ENCODE measurements around the gene PXDN.

PXDN gene

GRCh38 chr2:1744446-1745170 is at the start of gene PXDN:
PXDN (minus strand) TSS chr2:1744515; CDS start chr2:1744455, 60 bp downstream.
- H3K4me1 ChIP-seq (ENCODE audit: control insufficient read depth in 1 of 2, insufficient read depth in 1 of 2, low read depth in 1 of 2, low read length in 1 of 2): peaks cover 3 to 5% of the 10 kb centered on the region in 2 experiments
- H3K36me3 ChIP-seq: no peaks in the 10 kb centered on the region
- TF ChIP-seq CTCF (IDR thresholded peaks at IDR 0.05): no peak
- peak within 1 kb of the TSS in 1 of 2 experiments; percentile 28 for H3K4me3 ChIP-seq (ENCODE audit: low read depth in 1 of 2, low read length in 1 of 2)
- no peaks in the 10 kb centered on the region for H3K9me3 ChIP-seq
- no peak within 1 kb of the TSS for H3K27ac ChIP-seq
- H3K27me3 ChIP-seq: peaks cover 75% of the 10 kb centered on the region

- no peaks in the 10 kb centered on the region for H3K9me3 ChIP-seq
- H3K4me3 ChIP-seq (ENCODE audit: low read depth in 1 of 2, low read length in 1 of 2): no peak overlapping the region
- no peaks in the 10 kb centered on the region for H3K36me3 ChIP-seq
- no peaks in the 10 kb centered on the region for H3K4me1 ChIP-seq (ENCODE audit: control insufficient read depth in 1 of 2, insufficient read depth in 1 of 2, low read depth in 1 of 2, low read length in 1 of 2)
- no peak for TF ChIP-seq CTCF (IDR thresholded peaks at IDR 0.05)
- H3K27ac ChIP-seq: no peak overlapping the region
- H3K27me3 ChIP-seq: peaks cover 7% of the 10 kb centered on the region
These were observed 49.6 kb upstream of the PXDN start for GRCh38 chr2:1793868-1794445.

- Histone ChIP-seq H3K36me3 (no peaks in the 10 kb centered on the region), H3K9me3 (no peaks in the 10 kb centered on the region), H3K27ac (no peak overlapping the region), H3K4me3 (ENCODE audit: low read depth in 1 of 2, low read length in 1 of 2) (no peak overlapping the region), H3K4me1 (ENCODE audit: control insufficient read depth in 1 of 2, insufficient read depth in 1 of 2, low read depth in 1 of 2, low read length in 1 of 2) (no peaks in the 10 kb centered on the region), H3K27me3 (no peaks in the 10 kb centered on the region)
- no peak for TF ChIP-seq CTCF (IDR thresholded peaks at IDR 0.05)
These were observed 48.9 kb upstream of the PXDN start for GRCh38 chr2:1793001-1793867.

- Histone ChIP-seq H3K36me3 (no peaks in the 10 kb centered on the region), H3K27me3 (no peaks in the 10 kb centered on the region), H3K9me3 (no peaks in the 10 kb centered on the region), H3K27ac (no peak overlapping the region), H3K4me3 (ENCODE audit: low read depth in 1 of 2, low read length in 1 of 2) (no peak overlapping the region), H3K4me1 (ENCODE audit: control insufficient read depth in 1 of 2, insufficient read depth in 1 of 2, low read depth in 1 of 2, low read length in 1 of 2) (no peaks in the 10 kb centered on the region)
- TF ChIP-seq CTCF (IDR thresholded peaks at IDR 0.05): no peak
These were observed 47.5 kb upstream of the PXDN start for GRCh38 chr2:1791685-1792435.

- Histone ChIP-seq H3K27me3 (no peaks in the 10 kb centered on the region), H3K27ac (no peak overlapping the region), H3K4me1 (ENCODE audit: control insufficient read depth in 1 of 2, insufficient read depth in 1 of 2, low read depth in 1 of 2, low read length in 1 of 2) (no peaks in the 10 kb centered on the region), H3K9me3 (no peaks in the 10 kb centered on the region), H3K4me3 (ENCODE audit: low read depth in 1 of 2, low read length in 1 of 2) (no peak overlapping the region), H3K36me3 (no peaks in the 10 kb centered on the region)
- TF ChIP-seq CTCF (IDR thresholded peaks at IDR 0.05): no peak
These were observed 46.8 kb upstream of the PXDN start for GRCh38 chr2:1791006-1791605.

Data from neutrophil (primary cell).